ENCODE measurements around the gene FAM118B.
A peak's percentile ranks its signal among the peaks of the same experiment; 100 is the strongest.

FAM118B gene

GRCh38 chr11:126211236-126212088 is at the start of gene FAM118B, which contains the start of gene RPUSD4:
Gene FAM118B, plus strand, starts transcription at chr11:126211782. Its CDS starts 23,220 bp downstream, at chr11:126235002.
Gene RPUSD4, minus strand, starts transcription at chr11:126211650. Its CDS starts 12 bp downstream, at chr11:126211638.
- DNase-seq (ENCODE audit: low spot score), result peak; percentile 100

- no peak for DNase-seq (ENCODE audit: low spot score)
These were observed 49.1 kb upstream of the FAM118B start for GRCh38 chr11:126162306-126163030.

GRCh38 chr11:126163074-126163700 is 48.4 kb upstream of the FAM118B start:
- DNase-seq (ENCODE audit: low spot score), result no peak

- DNase-seq (ENCODE audit: low spot score), result no peak
These were observed 47.8 kb upstream of the FAM118B start for GRCh38 chr11:126163779-126164178.

- no peak for DNase-seq (ENCODE audit: low spot score)
These were observed 46.8 kb upstream of the FAM118B start for GRCh38 chr11:126164781-126165180.

- no peak for DNase-seq (ENCODE audit: low spot score)
These were observed 46.3 kb upstream of the FAM118B start for GRCh38 chr11:126165311-126165720.

GRCh38 chr11:126165757-126166156 is 45.8 kb upstream of the FAM118B start:
- peak; percentile 4 for DNase-seq (ENCODE audit: low spot score)

GRCh38 chr11:126166413-126166812 is 45.2 kb upstream of the FAM118B start:
- no peak for DNase-seq (ENCODE audit: low spot score)

GRCh38 chr11:126167488-126167887 is 44.1 kb upstream of the FAM118B start:
- no peak for DNase-seq (ENCODE audit: low spot score)

GRCh38 chr11:126169291-126169690 is 42.3 kb upstream of the FAM118B start:
- DNase-seq (ENCODE audit: low spot score), result no peak

GRCh38 chr11:126172596-126173038 is 39.0 kb upstream of the FAM118B start:
- DNase-seq (ENCODE audit: low spot score), result no peak

GRCh38 chr11:126173257-126173656 is 38.3 kb upstream of the FAM118B start:
- DNase-seq (ENCODE audit: low spot score), result no peak

GRCh38 chr11:126174816-126175215 is 36.8 kb upstream of the FAM118B start:
- no peak for DNase-seq (ENCODE audit: low spot score)

GRCh38 chr11:126175393-126175792 is 36.2 kb upstream of the FAM118B start:
- DNase-seq (ENCODE audit: low spot score), result no peak

GRCh38 chr11:126176853-126177470 is 34.6 kb upstream of the FAM118B start:
- DNase-seq (ENCODE audit: low spot score), result no peak

- DNase-seq (ENCODE audit: low spot score), result no peak
These were observed 29.4 kb upstream of the FAM118B start for GRCh38 chr11:126181939-126182730.

GRCh38 chr11:126182787-126183445 is 28.7 kb upstream of the FAM118B start:
- DNase-seq (ENCODE audit: low spot score), result no peak

GRCh38 chr11:126185259-126186024 is 26.1 kb upstream of the FAM118B start:
- no peak for DNase-seq (ENCODE audit: low spot score)

- no peak for DNase-seq (ENCODE audit: low spot score)
These were observed 25.4 kb upstream of the FAM118B start for GRCh38 chr11:126186025-126186698.
